Activated B cell treated with CpG ODN at 0.5 μM for 24 hours (primary cell): Measurements from ENCODE around the gene SOX5. TPM values are rescaled to one million over a fixed set of nuclear protein-coding genes. Genes with fewer than 3 reads are reported as not detected.

Experiments
- ATAC-seq: fragments of 200-7000 bp; cut with Tn5 transposase; one replicate; pipeline ENCODE4 v1.10.0; 2021; ENCODE audit warnings: low read depth, mild to moderate bottlenecking, moderate library complexity
- CTCF ChIA-PET: fragments of 350-600 bp; sonication (Branson Sonifier 250); formaldehyde crosslinking; loops from one replicate; lab custom pipeline; 2021; ENCODE audit warnings: antibody characterized with exemption; lab: Charles Lee
- POLR2A ChIA-PET: fragments of 350-600 bp; sonication (Branson Sonifier 250); formaldehyde crosslinking; loops from one replicate; lab custom pipeline; 2021; ENCODE audit warnings: antibody characterized with exemption; lab: Charles Lee
- DNase-seq: peaks from one replicate; pipeline ENCODE4 v3.0.0; 2022
- H3K27ac Mint-ChIP-seq: one replicate; pipeline ENCODE4 v1.8.0; 2020; ENCODE audit warnings: mixed read lengths
- H3K27me3 Mint-ChIP-seq: one replicate; pipeline ENCODE4 v1.8.0; 2021; ENCODE audit warnings: mixed read lengths
- H3K36me3 Mint-ChIP-seq: one replicate; pipeline ENCODE4 v1.8.0; 2021; ENCODE audit warnings: low read depth, mixed read lengths
- H3K4me1 Mint-ChIP-seq: one replicate; pipeline ENCODE4 v1.8.0; 2021; ENCODE audit warnings: mixed read lengths
- H3K4me3 Mint-ChIP-seq: one replicate; pipeline ENCODE4 v1.8.0; 2020; ENCODE audit warnings: mild to moderate bottlenecking, mixed read lengths
- H3K9me3 Mint-ChIP-seq: one replicate; pipeline ENCODE4 v1.8.0; 2020; ENCODE audit warnings: mixed read lengths
- intact Hi-C: fragments of 100-400 bp; cut with micrococcal nuclease; formaldehyde crosslinking; loops from one replicate; pipeline ENCODE4 v1.15.1; 2024
- total RNA-seq: library from RNA; stranded (reverse); gene quantifications from 2 replicates; pipeline ENCODE4 v1.2.3, GENCODE V29; 2022
- TF ChIP-seq, protein P1 (sequence below): fragments of 200-600 bp; IDR thresholded peaks from one replicate; pipeline ENCODE4 v1.8.0; 2022; ENCODE audit warnings: antibody characterized with exemption, mild to moderate bottlenecking

Gene SOX5
- total RNA-seq, 1 donor from 2014 or later = 85.5 TPM

GRCh38 chr12:23854598-23854997 lies 94.9 kb downstream of the SOX5 start:
- no peaks in the 10 kb centered on the region for H3K36me3 Mint-ChIP-seq
- ChIA-PET CTCF (no interaction called here), POLR2A (no interaction called here)
- no peak for DNase-seq
- no peak for ATAC-seq
- H3K9me3 Mint-ChIP-seq = peaks cover 4% of the 10 kb centered on the region
- H3K27me3 Mint-ChIP-seq = no peaks in the 10 kb centered on the region
- H3K4me3 Mint-ChIP-seq = no peak overlapping the region
- intact Hi-C loops = no loop called here
- H3K4me1 Mint-ChIP-seq = peaks cover 6% of the 10 kb centered on the region
- H3K27ac Mint-ChIP-seq = no peak overlapping the region
- TF ChIP-seq, protein P1, sequence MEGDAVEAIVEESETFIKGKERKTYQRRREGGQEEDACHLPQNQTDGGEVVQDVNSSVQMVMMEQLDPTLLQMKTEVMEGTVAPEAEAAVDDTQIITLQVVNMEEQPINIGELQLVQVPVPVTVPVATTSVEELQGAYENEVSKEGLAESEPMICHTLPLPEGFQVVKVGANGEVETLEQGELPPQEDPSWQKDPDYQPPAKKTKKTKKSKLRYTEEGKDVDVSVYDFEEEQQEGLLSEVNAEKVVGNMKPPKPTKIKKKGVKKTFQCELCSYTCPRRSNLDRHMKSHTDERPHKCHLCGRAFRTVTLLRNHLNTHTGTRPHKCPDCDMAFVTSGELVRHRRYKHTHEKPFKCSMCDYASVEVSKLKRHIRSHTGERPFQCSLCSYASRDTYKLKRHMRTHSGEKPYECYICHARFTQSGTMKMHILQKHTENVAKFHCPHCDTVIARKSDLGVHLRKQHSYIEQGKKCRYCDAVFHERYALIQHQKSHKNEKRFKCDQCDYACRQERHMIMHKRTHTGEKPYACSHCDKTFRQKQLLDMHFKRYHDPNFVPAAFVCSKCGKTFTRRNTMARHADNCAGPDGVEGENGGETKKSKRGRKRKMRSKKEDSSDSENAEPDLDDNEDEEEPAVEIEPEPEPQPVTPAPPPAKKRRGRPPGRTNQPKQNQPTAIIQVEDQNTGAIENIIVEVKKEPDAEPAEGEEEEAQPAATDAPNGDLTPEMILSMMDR = no peak

GRCh38 chr12:23853640-23854039 lies 95.8 kb downstream of the SOX5 start:
- TF ChIP-seq, protein P1 = no peak
- H3K27ac Mint-ChIP-seq = no peak overlapping the region
- H3K36me3 Mint-ChIP-seq = no peaks in the 10 kb centered on the region
- intact Hi-C loops = no loop called here
- H3K9me3 Mint-ChIP-seq = no peaks in the 10 kb centered on the region
- H3K27me3 Mint-ChIP-seq = no peaks in the 10 kb centered on the region
- H3K4me1 Mint-ChIP-seq = peaks cover 6% of the 10 kb centered on the region
- CTCF ChIA-PET = no interaction called here
- ATAC-seq (no peak), DNase-seq (no peak)
- H3K4me3 Mint-ChIP-seq = no peak overlapping the region
- POLR2A ChIA-PET = no interaction called here

DNA sequence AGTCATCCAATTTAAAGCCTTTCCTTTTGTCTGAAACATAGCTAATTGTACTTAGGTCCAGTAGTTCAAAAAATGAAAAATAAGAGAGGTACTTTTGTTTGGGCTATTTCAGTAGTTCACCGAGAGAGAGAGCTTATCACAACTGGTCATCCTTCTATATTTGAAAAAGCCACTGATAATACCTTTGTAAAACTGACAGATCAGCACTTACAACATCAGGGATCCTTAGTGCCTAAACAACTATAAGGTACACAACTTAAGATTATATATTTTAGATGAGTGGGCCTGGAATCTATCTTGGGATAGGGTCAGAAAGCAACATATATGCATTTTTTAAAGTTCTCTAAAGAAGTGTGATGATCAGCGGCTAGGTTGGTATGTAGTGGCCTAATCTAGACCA lies 97.9 kb downstream of the SOX5 start:
- Mint-ChIP-seq H3K9me3 (no peaks in the 10 kb centered on the region), H3K4me1 (peaks cover 6% of the 10 kb centered on the region), H3K27me3 (no peaks in the 10 kb centered on the region), H3K4me3 (no peak overlapping the region), H3K36me3 (no peaks in the 10 kb centered on the region), H3K27ac (no peak overlapping the region)
- CTCF ChIA-PET = no interaction called here
- TF ChIP-seq, protein P1 = no peak
- intact Hi-C loops = no loop called here
- POLR2A ChIA-PET = no interaction called here
- DNase-seq = no peak
- no peak for ATAC-seq

- H3K27me3 Mint-ChIP-seq = no peaks in the 10 kb centered on the region
- intact Hi-C loops = no loop called here
- DNase-seq = no peak
- ChIA-PET POLR2A (no interaction called here), CTCF (no interaction called here)
- H3K36me3 Mint-ChIP-seq = no peaks in the 10 kb centered on the region
- no peak for ATAC-seq
- H3K9me3 Mint-ChIP-seq = no peaks in the 10 kb centered on the region
- H3K4me3 Mint-ChIP-seq = no peak overlapping the region
- no peaks in the 10 kb centered on the region for H3K4me1 Mint-ChIP-seq
- TF ChIP-seq, protein P1 = no peak
- no peak overlapping the region for H3K27ac Mint-ChIP-seq
Measured at GRCh38 chr12:23847857-23848256, 101.6 kb downstream of the SOX5 start.

DNA sequence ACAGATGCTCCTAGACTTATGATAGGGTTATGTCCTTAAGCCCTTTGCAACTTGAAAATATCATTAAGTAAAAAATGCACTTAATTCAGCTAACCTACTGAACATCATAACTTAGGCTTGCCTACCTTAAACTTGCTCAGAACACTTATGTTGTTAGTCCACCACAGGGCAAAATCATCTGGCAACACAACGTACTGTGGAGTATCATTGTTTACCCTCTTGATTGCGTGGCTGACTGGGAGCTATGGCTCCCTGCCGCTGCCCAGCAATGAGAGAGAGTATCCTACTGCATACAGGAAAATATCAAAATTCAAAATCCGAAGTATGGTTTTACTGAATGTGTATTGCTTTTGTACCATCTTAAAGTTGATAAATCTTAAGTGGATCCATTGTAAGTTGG lies 105.5 kb downstream of the SOX5 start:
- no peak for ATAC-seq
- intact Hi-C loops = no loop called here
- H3K36me3 Mint-ChIP-seq = peaks cover 3% of the 10 kb centered on the region
- CTCF ChIA-PET = no interaction called here
- no peaks in the 10 kb centered on the region for H3K4me1 Mint-ChIP-seq
- POLR2A ChIA-PET = interaction anchor here (0.6 kb wide), 1 partner anchor 885 kb away, joined by 3 read pairs; no protein-coding TSS in a partner anchor
- H3K4me3 Mint-ChIP-seq = no peak overlapping the region
- no peaks in the 10 kb centered on the region for H3K9me3 Mint-ChIP-seq
- DNase-seq = no peak
- no peak overlapping the region for H3K27ac Mint-ChIP-seq
- no peaks in the 10 kb centered on the region for H3K27me3 Mint-ChIP-seq
- TF ChIP-seq, protein P1 = no peak
